GM10248 (cell line): ENCODE results near the gene ABLIM1.

Source experiments
- CTCF ChIA-PET: fragments of 300-600 bp; sonication (Branson Sonifier 250); formaldehyde crosslinking; extraction: SDS; loops from one replicate; lab custom pipeline; 2021; ENCODE audit warnings: antibody characterized with exemption; lab: Yijun Ruan, JAX
- POLR2A ChIA-PET: fragments of 350-650 bp; sonication (Branson Sonifier 250); formaldehyde crosslinking; extraction: SDS; loops from one replicate; lab custom pipeline; 2020; ENCODE audit warnings: antibody characterized with exemption; lab: Yijun Ruan, JAX
- DNase-seq: peaks from one replicate; pipeline ENCODE4 v3.0.0; 2012; ENCODE audit errors: extremely low spot score
- CTCF ChIP-seq: IDR thresholded peaks from 2 replicates; pipeline ENCODE4 v1.5.1; 2012; ENCODE audit warnings: mild to moderate bottlenecking, low read depth; ENCODE audit errors: extremely low read depth, missing control alignments, control extremely low read depth

The ABLIM1 gene

DNA sequence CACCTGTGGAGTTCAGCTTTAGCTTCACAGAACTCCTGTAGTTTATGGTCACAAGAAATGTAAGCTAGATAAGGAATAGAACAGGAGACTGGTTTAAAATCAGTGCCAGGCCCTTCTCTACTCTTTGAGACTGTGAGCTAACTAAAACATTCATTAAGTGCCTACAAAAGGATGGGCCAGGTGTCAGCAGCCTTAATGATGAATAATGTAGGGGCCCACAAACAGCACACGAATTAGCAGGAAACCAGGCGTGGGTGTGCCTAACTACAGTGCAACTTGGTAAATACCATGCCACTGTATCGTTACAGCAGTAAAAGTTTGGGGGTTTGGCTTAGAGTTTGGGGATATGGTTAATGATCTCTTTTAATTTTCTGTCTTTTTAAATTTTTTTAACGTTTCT, 6.1 kb upstream of the ABLIM1 start:
- no peak for TF ChIP-seq CTCF
- ChIA-PET CTCF (interaction anchor here (1.4 kb wide), 1 partner anchor 31 kb away, joined by 4 read pairs; no protein-coding TSS in a partner anchor), POLR2A (no interaction called here)
- no peak for DNase-seq

- DNase-seq = no peak
- no peak for TF ChIP-seq CTCF
- ChIA-PET POLR2A (no interaction called here), CTCF (interaction anchor here (1.4 kb wide), 1 partner anchor 31 kb away, joined by 4 read pairs; no protein-coding TSS in a partner anchor)
Observed at GRCh38 chr10:114663626-114664025, 5.6 kb upstream of the ABLIM1 start.

- TF ChIP-seq CTCF = no peak
- CTCF ChIA-PET = interaction anchor here (1.4 kb wide), 1 partner anchor 32 kb away, joined by 4 read pairs; no protein-coding TSS in a partner anchor
- POLR2A ChIA-PET = no interaction called here
- no peak for DNase-seq
Observed at GRCh38 chr10:114662646-114663217, 4.7 kb upstream of the ABLIM1 start.

- ChIA-PET POLR2A (no interaction called here), CTCF (no interaction called here)
- no peak for TF ChIP-seq CTCF
- no peak for DNase-seq
Observed at GRCh38 chr10:114661212-114661880, 3.3 kb upstream of the ABLIM1 start.

DNA sequence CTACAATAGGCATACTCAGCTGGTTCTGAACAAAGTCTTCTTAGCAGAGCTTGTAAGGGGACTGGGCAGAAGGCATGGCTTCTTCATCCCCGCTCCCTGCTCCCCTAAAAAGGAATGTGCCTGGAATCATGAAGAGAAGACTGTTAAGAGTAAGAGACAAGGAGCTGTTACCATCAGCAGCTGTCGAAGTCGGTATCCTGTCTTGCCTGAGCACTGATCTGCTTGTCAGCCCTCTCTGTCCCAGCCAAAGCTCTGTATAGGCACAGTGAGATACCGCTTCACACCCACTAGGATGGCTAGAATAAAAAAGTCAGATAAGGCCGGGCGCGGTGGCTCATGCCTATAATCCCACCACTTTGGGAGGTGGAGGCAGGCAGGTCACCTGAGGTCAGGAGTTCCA, 2.4 kb downstream of the ABLIM1 start:
- no peak for DNase-seq
- ChIA-PET CTCF (interaction anchor here (1.3 kb wide), 1 partner anchor 39 kb away, joined by 3 read pairs; no protein-coding TSS in a partner anchor), POLR2A (no interaction called here)
- TF ChIP-seq CTCF = no peak

DNA sequence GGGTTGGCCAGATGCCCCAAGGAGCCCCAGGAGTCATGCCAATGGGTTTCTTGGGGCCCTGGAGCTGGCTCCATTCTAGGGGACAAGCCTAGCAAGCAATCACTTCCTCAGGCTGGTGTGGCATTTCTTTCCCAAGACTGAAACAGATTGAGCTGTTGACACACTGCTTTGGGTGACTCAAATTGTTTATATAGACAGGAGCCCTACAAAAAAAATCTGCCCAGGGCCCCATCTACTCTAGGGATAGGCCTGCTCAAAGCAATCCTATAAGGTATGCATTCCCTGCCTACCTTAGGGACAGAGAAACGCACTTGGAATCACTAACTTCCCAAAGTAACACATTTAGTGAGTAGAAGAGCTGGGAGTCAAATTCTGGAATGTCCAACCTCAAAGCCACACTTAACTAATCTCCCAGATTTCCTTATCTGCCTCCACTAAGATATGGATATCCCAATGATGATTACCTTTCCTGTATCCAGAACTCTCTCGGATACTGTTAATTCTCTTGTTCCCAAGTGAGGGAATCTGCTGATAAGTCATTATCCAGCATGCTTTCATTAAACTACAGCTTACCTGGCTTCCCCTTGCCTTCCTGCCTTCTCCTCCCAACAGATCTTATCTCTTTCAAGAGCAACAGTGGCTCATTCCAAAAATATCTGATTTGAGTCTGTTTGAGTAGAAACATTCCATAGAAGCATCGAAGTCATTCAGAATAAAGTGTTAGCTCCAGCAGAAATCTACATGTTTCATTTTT, 3.1 kb downstream of the ABLIM1 start:
- ChIA-PET CTCF (interaction anchor here (1.3 kb wide), 1 partner anchor 39 kb away, joined by 3 read pairs; no protein-coding TSS in a partner anchor), POLR2A (no interaction called here)
- DNase-seq = no peak
- TF ChIP-seq CTCF = no peak
